Astrocyte (in vitro differentiated cells and primary cell): ENCODE data around the gene RBM38.

Experiments
- CTCF ChIP-seq: IDR thresholded peaks from 2 replicates; pipeline ENCODE4 v1.5.1; 2011; ENCODE audit warnings: low read depth, mild to moderate bottlenecking, inconsistent platforms, low read length, moderate library complexity; ENCODE audit not compliant: insufficient read depth
- EZH2 ChIP-seq: IDR thresholded peaks from 2 replicates; pipeline ENCODE4 v1.6.1; 2012; ENCODE audit warnings: mild to moderate bottlenecking, low read length, inconsistent platforms; ENCODE audit not compliant: insufficient read depth

GRCh38 chr20:57442158-57442887 lies 51.1 kb downstream of the RBM38 start:
- TF ChIP-seq EZH2: no peak
- TF ChIP-seq CTCF: no peak
